H1 (cell line): Measurements from ENCODE around the gene GKN2. TPM values are rescaled to one million over a fixed set of nuclear protein-coding genes. Genes with fewer than 3 reads are reported as not detected.

Source experiments
- ATF3 ChIP-seq: IDR thresholded peaks from 2 replicates; pipeline ENCODE4 v1.6.1; 2011; ENCODE audit warnings: low read depth, mild to moderate bottlenecking, low read length; ENCODE audit not compliant: insufficient read depth
- HDAC6 ChIP-seq: IDR thresholded peaks from one replicate; pipeline ENCODE4 v1.7.1; 2012; ENCODE audit warnings: low read depth, mild to moderate bottlenecking, inconsistent platforms, low read length, moderate library complexity
- RBBP5 ChIP-seq: IDR thresholded peaks from 2 replicates; pipeline ENCODE4 v1.7.1; 2012; ENCODE audit warnings: low read depth, mild to moderate bottlenecking, inconsistent platforms, low read length, moderate library complexity, borderline replicate concordance
- RXRA ChIP-seq: IDR thresholded peaks from 2 replicates; pipeline ENCODE4 v1.6.1; 2011; ENCODE audit warnings: low read depth, mild to moderate bottlenecking, low read length, moderate library complexity; ENCODE audit not compliant: insufficient read depth
- polyA plus RNA-seq, 7 experiments: library from polyadenylated mRNA; depleted of rRNA in 3 of 7; stranded (reverse) in 5 of 7; unstranded in 2 of 7; fragments of >200 nt in 5 of 7; fragments of 200-250 nt in 2 of 7; gene quantifications; 1 replicate in 5 of 7; 2 replicates in 1 of 7; 4 replicates in 1 of 7; pipeline versions ENCODE4 v1.2.1 to v1.2.3, GENCODE V29; 2011 to 2013; ENCODE audit warnings: missing spikeins in 2 of 7, mixed read lengths in 2 of 7
- total RNA-seq: library from RNA; stranded (reverse); fragmentation: NEBNext Ultra II Directional; extraction: Animal tissue kit (Norgen Biotek cat#: 25700); gene quantifications from 2 replicates; pipeline ENCODE4 v1.2.1, GENCODE V29; 2021

Gene GKN2
- total and polyA plus RNA-seq, 2 of the 8 experiments (the other 6 are each of a cell fraction or from before 2014, with no cell fraction given) = not detected

DNA sequence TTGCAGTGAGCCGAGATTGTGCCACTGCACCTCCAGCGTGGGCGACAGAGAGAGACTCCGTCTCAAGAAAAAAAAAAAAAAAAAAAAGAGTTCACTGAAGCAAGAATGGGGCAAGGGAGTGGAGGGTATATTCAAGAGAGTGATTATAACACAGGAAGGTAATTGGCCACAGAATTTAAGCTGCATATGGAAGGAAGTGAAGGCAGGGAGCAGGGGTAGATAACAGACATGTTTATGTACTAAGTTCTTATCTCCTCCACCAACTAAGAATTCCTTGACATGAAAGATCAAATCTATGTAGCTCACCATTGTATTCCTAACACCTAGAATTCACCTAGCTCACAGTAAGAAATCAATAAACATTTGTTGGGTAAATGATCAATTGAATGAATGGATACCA, 37.3 kb downstream of the GKN2 start (continued):
- TF ChIP-seq ATF3 (no peak), RBBP5 (no peak), RXRA (no peak), HDAC6 (no peak)
